A549 (cell line): ENCODE data around the gene PIGC.

ENCODE experiments used
- CEBPB ChIP-seq, 2 experiments: fragments of >200 bp in 1 of 2; sonication (Bioruptor Twin) in 1 of 2; formaldehyde crosslinking in 1 of 2; IDR thresholded peaks; 2 replicates each; pipeline ENCODE4 v1.6.1; 2012 to 2016
- CTCF ChIP-seq: fragments of >200 bp; sonication (Bioruptor Twin); formaldehyde crosslinking; IDR thresholded peaks from 3 replicates; pipeline ENCODE4 v1.5.1; 2016
- EP300 ChIP-seq, 2 experiments: fragments of >200 bp; sonication (Bioruptor Twin); formaldehyde crosslinking; IDR thresholded peaks; 2 replicates in 1 of 2; 3 replicates in 1 of 2; pipeline ENCODE4 v1.6.1; 2016 to 2017
- GATA3 ChIP-seq: IDR thresholded peaks from 2 replicates; pipeline ENCODE4 v1.6.1; 2012; ENCODE audit warnings: borderline replicate concordance
- JUN ChIP-seq, 2 experiments: fragments of >200 bp; sonication (Bioruptor Twin); formaldehyde crosslinking; IDR thresholded peaks; 2 replicates in 1 of 2; 3 replicates in 1 of 2; pipeline ENCODE4 v1.6.1; 2016 to 2017
- JUNB ChIP-seq: fragments of >200 bp; sonication (Bioruptor Twin); formaldehyde crosslinking; IDR thresholded peaks from 2 replicates; pipeline ENCODE4 v1.6.1; 2016
- MAFK ChIP-seq: fragments of 450-650 bp; IDR thresholded peaks from 2 replicates; pipeline ENCODE4 v1.6.1; 2014; ENCODE audit not compliant: partially characterized antibody
- MAX ChIP-seq: IDR thresholded peaks from 2 replicates; pipeline ENCODE4 v1.6.1; 2012
- PHF8 ChIP-seq: fragments of 200-600 bp; sonication (generic); IDR thresholded peaks from 2 replicates; pipeline ENCODE4 v1.6.1; 2016; ENCODE audit warnings: low read depth, mild to moderate bottlenecking, antibody characterized with exemption, moderate library complexity, borderline replicate concordance
- POLR2A ChIP-seq: IDR thresholded peaks from 2 replicates; pipeline ENCODE4 v1.6.1; 2012; ENCODE audit warnings: mild to moderate bottlenecking, low read length
- RFX5 ChIP-seq: fragments of 450-650 bp; IDR thresholded peaks from 2 replicates; pipeline ENCODE4 v1.7.1; 2014; ENCODE audit warnings: antibody characterized with exemption, mild to moderate bottlenecking, moderate library complexity
- ZC3H11A ChIP-seq: fragments of 450-650 bp; IDR thresholded peaks from 2 replicates; pipeline ENCODE4 v1.6.1; 2014; ENCODE audit warnings: antibody characterized with exemption, mild to moderate bottlenecking
- ZNF302 ChIP-seq: fragments of 250-450 bp; sonication (Bioruptor Pico); IDR thresholded peaks from 2 replicates; pipeline ENCODE4 v1.9.0; 2021; ENCODE audit warnings: inconsistent platforms, mild to moderate bottlenecking, moderate library complexity

GRCh38 chr1:172430128-172430454 lies 13.8 kb downstream of the PIGC start:
- TF ChIP-seq EP300 (IDR thresholded peaks at IDR 0.05) (no peak), RFX5 (no peak), CTCF (no peak), POLR2A (no peak), CEBPB (IDR thresholded peaks at IDR 0.05) (no peak), MAFK (no peak), JUNB (no peak), GATA3 (no peak), MAX (no peak), ZC3H11A (no peak), ZNF302 (CRISPR knock-in tag) (no peak), PHF8 (no peak), JUN (IDR thresholded peaks at IDR 0.05) (no peak)
